A549 (cell line): ENCODE measurements around the gene FAM20A. TPM values are rescaled to one million over a fixed set of nuclear protein-coding genes. Genes with fewer than 3 reads are reported as not detected.

Source experiments
- ATAC-seq, 2 experiments: fragments of 200-7000 bp in 1 of 2; fragments of >200 bp in 1 of 2; cut with Nextera tagmentation in 1 of 2; cut with Tn5 transposase in 1 of 2; 3 replicates each; pipeline versions ENCODE4 v1.8.0 to v1.9.1; 2018 to 2020; ENCODE audit warnings: mild to moderate bottlenecking in 1 of 2, moderate library complexity in 1 of 2
- CTCF ChIA-PET: fragments of 300-600 bp; sonication (Branson Sonifier 250); formaldehyde crosslinking; extraction: SDS; loops from one replicate; lab custom pipeline; 2021; ENCODE audit warnings: antibody characterized with exemption, inconsistent platforms; lab: Yijun Ruan, JAX
- POLR2A ChIA-PET: fragments of 350-600 bp; formaldehyde crosslinking; extraction: SDS; loops from one replicate; lab custom pipeline; 2021; ENCODE audit warnings: antibody characterized with exemption, inconsistent platforms; lab: Yijun Ruan, JAX
- DNase-seq, 2 experiments: peaks; one replicate each; pipeline versions ENCODE4 v3.0.0 to v3.0.0-alpha.2; 2011 to 2016; ENCODE audit warnings: low read depth in 1 of 2, low spot score in 1 of 2
- FAIRE-seq: peaks from 2 replicates; lab custom pipeline; 2011; peaks lifted over from hg19 to GRCh38; lab: Jason Lieb, UNC
- H3K27ac ChIP-seq, 2 experiments: fragments of >200 bp; sonication (Bioruptor Twin); formaldehyde crosslinking; 3 replicates each; pipeline ENCODE4 v1.5.1; 2016 to 2017
- H3K4me1 ChIP-seq: fragments of >200 bp; sonication (Bioruptor Twin); formaldehyde crosslinking; 3 replicates; pipeline ENCODE4 v1.6.1; 2016
- H3K4me2 ChIP-seq: fragments of >200 bp; sonication (Bioruptor Twin); formaldehyde crosslinking; 3 replicates; pipeline ENCODE4 v1.6.1; 2016
- H3K4me3 ChIP-seq: fragments of >200 bp; sonication (Bioruptor Twin); formaldehyde crosslinking; 3 replicates; pipeline ENCODE4 v1.5.1; 2016
- H3K9me3 ChIP-seq: fragments of >200 bp; sonication (Bioruptor Twin); formaldehyde crosslinking; 3 replicates; pipeline ENCODE4 v1.6.1; 2016
- CHD2 ChIP-seq: fragments of 150-350 bp; IDR thresholded peaks from 2 replicates; pipeline ENCODE4 v1.6.1; 2014; ENCODE audit warnings: low read length; ENCODE audit not compliant: partially characterized antibody
- CHD4 ChIP-seq: fragments of 200-600 bp; sonication (generic); IDR thresholded peaks from 2 replicates; pipeline ENCODE4 v1.6.1; 2016; ENCODE audit warnings: antibody characterized with exemption, mild to moderate bottlenecking, borderline replicate concordance
- ESRRA ChIP-seq: fragments of 150-350 bp; IDR thresholded peaks from 2 replicates; pipeline ENCODE4 v1.6.1; 2014; ENCODE audit warnings: mild to moderate bottlenecking, low read length, borderline replicate concordance
- FOXS1 ChIP-seq: fragments of 250-450 bp; sonication (Bioruptor Pico); IDR thresholded peaks from 2 replicates; pipeline ENCODE4 v1.5.0; 2020; ENCODE audit warnings: mild to moderate bottlenecking, moderate library complexity
- HEYL ChIP-seq: fragments of 250-450 bp; sonication (Bioruptor Pico); IDR thresholded peaks from 2 replicates; pipeline ENCODE4 v1.8.0; 2021; ENCODE audit warnings: mild to moderate bottlenecking, moderate library complexity
- HOXA7 ChIP-seq: fragments of 250-450 bp; sonication (Bioruptor Pico); IDR thresholded peaks from 2 replicates; pipeline ENCODE4 v1.5.0; 2020; ENCODE audit warnings: mild to moderate bottlenecking, moderate library complexity
- HOXB5 ChIP-seq: fragments of 250-450 bp; sonication (Bioruptor Pico); IDR thresholded peaks from 2 replicates; pipeline ENCODE4 v1.5.0; 2020; ENCODE audit warnings: mild to moderate bottlenecking, moderate library complexity
- JUN ChIP-seq, 2 experiments: fragments of >200 bp; sonication (Bioruptor Twin); formaldehyde crosslinking; IDR thresholded peaks; 2 replicates in 1 of 2; 3 replicates in 1 of 2; pipeline ENCODE4 v1.6.1; 2016 to 2017
- MAFK ChIP-seq: fragments of 450-650 bp; IDR thresholded peaks from 2 replicates; pipeline ENCODE4 v1.6.1; 2014; ENCODE audit not compliant: partially characterized antibody
- MYC ChIP-seq: IDR thresholded peaks from 2 replicates; pipeline ENCODE4 v1.6.1; 2012; ENCODE audit warnings: mild to moderate bottlenecking, inconsistent platforms, low read length, improper control_type of control experiment, borderline replicate concordance
- NFE2L2 ChIP-seq: fragments of 150-350 bp; conservative IDR thresholded peaks from 2 replicates; pipeline ENCODE4 v1.6.1; 2014; ENCODE audit warnings: low read length
- POLR2A ChIP-seq: IDR thresholded peaks from 2 replicates; pipeline ENCODE4 v1.6.1; 2012; ENCODE audit warnings: mild to moderate bottlenecking, low read length
- RAD21 ChIP-seq, 2 experiments: fragments of >200 bp in 1 of 2; sonication (Bioruptor Twin) in 1 of 2; formaldehyde crosslinking in 1 of 2; IDR thresholded peaks in 1 of 2; conservative IDR thresholded peaks in 1 of 2; 2 replicates in 1 of 2; 3 replicates in 1 of 2; pipeline ENCODE4 v1.6.1; 2012 to 2018; ENCODE audit warnings: inconsistent platforms in 1 of 2
- RCOR1 ChIP-seq: fragments of 150-350 bp; IDR thresholded peaks from 2 replicates; pipeline ENCODE4 v1.6.1; 2014; ENCODE audit warnings: antibody characterized with exemption, low read length, low read depth
- SMC3 ChIP-seq: fragments of >200 bp; sonication (Bioruptor Twin); formaldehyde crosslinking; IDR thresholded peaks from 3 replicates; pipeline ENCODE4 v1.6.1; 2018; ENCODE audit warnings: inconsistent platforms
- ZC3H11A ChIP-seq: fragments of 450-650 bp; IDR thresholded peaks from 2 replicates; pipeline ENCODE4 v1.6.1; 2014; ENCODE audit warnings: antibody characterized with exemption, mild to moderate bottlenecking
- ZFP36 ChIP-seq: fragments of 450-650 bp; IDR thresholded peaks from 2 replicates; pipeline ENCODE4 v1.6.1; 2014; ENCODE audit warnings: borderline replicate concordance; ENCODE audit not compliant: partially characterized antibody
- ZSCAN20 ChIP-seq: fragments of 250-450 bp; sonication (Bioruptor Pico); IDR thresholded peaks from 2 replicates; pipeline ENCODE4 v1.8.0; 2022; ENCODE audit warnings: mild to moderate bottlenecking, moderate library complexity
- WGBS: methylation state at CpG from one replicate; pipeline ENCODE4 v1.1.6; 2017; ENCODE audit errors: missing lambda C conversion rate; 5-methylcytosine and 5-hydroxymethylcytosine counted together
- polyA plus RNA-seq, 4 experiments: library from polyadenylated mRNA; depleted of rRNA in 3 of 4; stranded (reverse); fragments of >200 nt; fragmentation: RNase III in 1 of 4; extraction: RNeasy Plus Mini Kit Qiagen cat#74134 plus additional on column Dnase treatment in 1 of 4; gene quantifications; 2 replicates in 3 of 4; 3 replicates in 1 of 4; pipeline ENCODE4 v1.2.3, GENCODE V29; 2011 to 2017
- TF ChIP-seq, protein P1 (sequence below): IDR thresholded peaks from 2 replicates; pipeline ENCODE4 v1.6.1; 2012
- TF ChIP-seq, protein P2 (sequence below): fragments of >200 bp; sonication (Bioruptor Twin); formaldehyde crosslinking; IDR thresholded peaks from 2 replicates; pipeline ENCODE4 v1.6.1; 2016
- TF ChIP-seq, protein P3 (sequence below): fragments of 150-350 bp; IDR thresholded peaks from 2 replicates; pipeline ENCODE4 v1.6.1; 2014; ENCODE audit warnings: low read depth, mild to moderate bottlenecking, low read length

Gene FAM20A
- polyA plus RNA-seq, 2 of the 4 experiments (the other 2 are of a cell fraction) = 0.05 to 0.09 TPM

DNA sequence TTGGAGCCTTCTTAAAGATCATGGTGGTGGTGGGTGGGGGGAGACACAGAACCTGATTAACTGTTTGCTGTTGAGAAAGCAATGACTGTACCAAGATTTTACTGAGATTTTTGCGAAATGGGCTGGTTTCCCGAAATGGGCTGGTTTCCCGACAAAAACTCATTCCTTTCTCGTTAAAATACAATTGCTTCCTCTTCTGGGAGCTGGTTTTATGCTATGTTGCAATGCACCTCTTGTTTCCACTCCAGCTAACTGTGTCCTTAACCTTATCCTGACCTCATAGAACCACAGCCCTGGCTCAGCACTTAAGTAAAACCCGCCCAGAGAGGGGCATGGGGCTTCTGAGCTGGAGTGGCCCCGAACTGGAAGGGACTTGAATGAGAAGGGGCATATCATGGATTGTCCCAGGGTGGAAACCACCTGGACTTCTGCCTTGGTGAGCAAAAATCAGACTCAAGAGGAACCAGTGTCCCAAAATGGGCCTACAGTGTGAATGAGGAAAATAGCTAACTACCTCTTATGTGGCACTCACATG lies 20.9 kb downstream of the FAM20A start:
- 58% methylated on average over 6 of the region's 6 CpGs for WGBS
- H3K4me1 ChIP-seq = no peaks in the 10 kb centered on the region
- H3K27ac ChIP-seq = no peak overlapping the region
- ChIA-PET POLR2A (no interaction called here), CTCF (interaction anchor here (1.2 kb wide), 1 partner anchor 10 kb away, joined by 3 read pairs; no protein-coding TSS in a partner anchor)
- no peak overlapping the region for H3K4me3 ChIP-seq
- H3K9me3 ChIP-seq = no peaks in the 10 kb centered on the region
- H3K4me2 ChIP-seq = no peak overlapping the region
- DNase-seq (no peak), ATAC-seq (no peak), FAIRE-seq (no peak)
- TF ChIP-seq MYC (no peak), JUN (IDR thresholded peaks at IDR 0.05) (no peak), CHD2 (no peak), POLR2A (no peak), ESRRA (no peak), SMC3 (no peak), RCOR1 (no peak), ZC3H11A (no peak), RAD21 (conservative IDR thresholded peaks at IDR 0.05 in 1 of 2, IDR thresholded peaks at IDR 0.05 in 1 of 2) (no peak)

DNA sequence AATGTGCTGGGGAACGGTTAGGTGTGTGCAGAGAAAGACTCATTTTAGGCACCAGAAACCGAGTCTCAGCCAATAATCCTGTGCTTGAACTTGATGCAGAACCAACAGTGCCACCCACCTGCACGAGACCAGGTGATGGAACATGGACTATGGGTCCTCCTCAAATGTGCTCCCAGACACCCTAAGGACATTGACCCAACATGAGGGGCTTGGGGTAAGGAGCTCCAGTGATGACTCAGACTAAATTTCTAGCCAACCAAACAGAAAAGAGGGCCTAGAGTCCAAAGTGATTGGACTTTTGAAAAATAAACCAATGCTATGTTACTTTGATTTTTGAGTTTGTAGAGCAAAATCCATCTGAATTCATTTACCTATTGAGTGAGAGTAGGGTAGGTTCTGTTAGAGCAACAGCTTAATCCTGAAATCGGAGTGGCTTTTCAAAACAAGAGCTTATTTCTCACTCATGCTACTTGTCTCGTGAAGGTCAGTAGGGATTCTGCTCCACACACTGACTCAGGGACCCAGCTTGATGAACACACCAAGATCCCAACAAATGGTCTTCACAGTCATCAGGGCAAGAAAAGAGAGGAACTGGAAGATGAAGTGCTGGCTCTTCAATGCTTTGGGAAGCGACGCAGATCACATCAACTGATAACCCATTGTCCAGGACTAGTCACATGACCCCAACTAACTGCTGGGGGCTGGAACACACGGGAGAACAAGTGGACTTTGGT lies 21.8 kb downstream of the FAM20A start:
- ATAC-seq = no peak
- WGBS = 54% methylated on average over 8 of the region's 8 CpGs

DNA sequence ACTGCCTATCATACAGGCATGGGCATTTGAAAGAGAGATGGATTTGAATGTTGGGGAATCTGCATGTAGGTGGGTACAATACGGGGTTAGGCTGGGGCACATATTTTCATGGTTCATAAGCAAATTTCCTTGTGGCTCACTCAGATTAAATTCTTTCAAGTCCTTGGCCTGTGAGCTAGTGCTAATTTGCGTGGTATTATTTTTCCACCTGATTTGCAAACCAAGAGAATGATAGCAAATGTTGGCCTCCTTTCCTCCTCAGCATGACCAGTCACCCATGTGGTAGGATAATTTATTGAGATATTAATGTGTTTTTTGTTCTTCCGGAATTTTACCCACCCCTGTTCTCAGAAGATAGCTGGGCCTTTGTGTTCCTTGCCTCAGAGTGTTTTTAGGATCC lies 22.9 kb downstream of the FAM20A start:
- no peaks in the 10 kb centered on the region for H3K9me3 ChIP-seq
- CTCF ChIA-PET = interaction anchor here (0.7 to 2.4 kb wide), 3 partner anchors 12 to 594 kb away, joined by 3 to 8 read pairs (median 6); no protein-coding TSS in a partner anchor

More for the DNA sequence above, 21.8 kb downstream of the FAM20A start:
- no peak overlapping the region for H3K4me2 ChIP-seq
- H3K4me3 ChIP-seq = no peak overlapping the region
- POLR2A ChIA-PET = no interaction called here
- H3K9me3 ChIP-seq = no peaks in the 10 kb centered on the region
- CTCF ChIA-PET = interaction anchor here (1.2 to 2.4 kb wide), 2 partner anchors 9 to 13 kb away, joined by 3 to 8 read pairs; no protein-coding TSS in a partner anchor
- FAIRE-seq = no peak
- no peak for DNase-seq
- H3K27ac ChIP-seq = no peak overlapping the region
- TF ChIP-seq CHD4 (no peak), MAFK (no peak), HOXB5 (CRISPR knock-in tag) (no peak), ZSCAN20 (CRISPR knock-in tag) (no peak), FOXS1 (CRISPR knock-in tag) (no peak), POLR2A (no peak), ZFP36 (no peak), JUN (IDR thresholded peaks at IDR 0.05) (no peak), NFE2L2 (no peak), HEYL (no peak), MYC (no peak)
- TF ChIP-seq, protein P1, sequence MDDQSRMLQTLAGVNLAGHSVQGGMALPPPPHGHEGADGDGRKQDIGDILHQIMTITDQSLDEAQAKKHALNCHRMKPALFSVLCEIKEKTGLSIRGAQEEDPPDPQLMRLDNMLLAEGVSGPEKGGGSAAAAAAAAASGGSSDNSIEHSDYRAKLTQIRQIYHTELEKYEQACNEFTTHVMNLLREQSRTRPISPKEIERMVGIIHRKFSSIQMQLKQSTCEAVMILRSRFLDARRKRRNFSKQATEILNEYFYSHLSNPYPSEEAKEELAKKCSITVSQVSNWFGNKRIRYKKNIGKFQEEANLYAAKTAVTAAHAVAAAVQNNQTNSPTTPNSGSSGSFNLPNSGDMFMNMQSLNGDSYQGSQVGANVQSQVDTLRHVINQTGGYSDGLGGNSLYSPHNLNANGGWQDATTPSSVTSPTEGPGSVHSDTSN = no peak
- TF ChIP-seq, protein P2, sequence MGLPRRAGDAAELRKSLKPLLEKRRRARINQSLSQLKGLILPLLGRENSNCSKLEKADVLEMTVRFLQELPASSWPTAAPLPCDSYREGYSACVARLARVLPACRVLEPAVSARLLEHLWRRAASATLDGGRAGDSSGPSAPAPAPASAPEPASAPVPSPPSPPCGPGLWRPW = no peak
- TF ChIP-seq, protein P3, sequence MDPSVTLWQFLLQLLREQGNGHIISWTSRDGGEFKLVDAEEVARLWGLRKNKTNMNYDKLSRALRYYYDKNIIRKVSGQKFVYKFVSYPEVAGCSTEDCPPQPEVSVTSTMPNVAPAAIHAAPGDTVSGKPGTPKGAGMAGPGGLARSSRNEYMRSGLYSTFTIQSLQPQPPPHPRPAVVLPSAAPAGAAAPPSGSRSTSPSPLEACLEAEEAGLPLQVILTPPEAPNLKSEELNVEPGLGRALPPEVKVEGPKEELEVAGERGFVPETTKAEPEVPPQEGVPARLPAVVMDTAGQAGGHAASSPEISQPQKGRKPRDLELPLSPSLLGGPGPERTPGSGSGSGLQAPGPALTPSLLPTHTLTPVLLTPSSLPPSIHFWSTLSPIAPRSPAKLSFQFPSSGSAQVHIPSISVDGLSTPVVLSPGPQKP = no peak
- no peaks in the 10 kb centered on the region for H3K4me1 ChIP-seq

More for the DNA sequence above, 22.9 kb downstream of the FAM20A start:
- FAIRE-seq = no peak
- Histone ChIP-seq H3K27ac (no peak overlapping the region), H3K4me1 (no peaks in the 10 kb centered on the region), H3K4me2 (no peak overlapping the region), H3K4me3 (no peak overlapping the region)
- 58% methylated on average over 3 of the region's 3 CpGs for WGBS
- ATAC-seq = no peak
- POLR2A ChIA-PET = no interaction called here
- no peak for DNase-seq
- TF ChIP-seq NFE2L2 = no peak
- TF ChIP-seq MYC = no peak
- TF ChIP-seq ZC3H11A = no peak
- TF ChIP-seq HOXA7 (CRISPR knock-in tag) = no peak
- TF ChIP-seq, all 56 proteins: peak for 0
